PC-3 (cell line): ENCODE data around the gene USP2. TPM values are rescaled to one million over a fixed set of nuclear protein-coding genes. Genes with fewer than 3 reads are reported as not detected.

Experiments used
- ATAC-seq: fragments of 200-7000 bp; cut with Tn5 transposase; 2 replicates; pipeline ENCODE4 v1.9.1; 2020; ENCODE audit warnings: mild to moderate bottlenecking, moderate library complexity
- BruUV-seq: library from RNA; stranded (reverse); fragments of 400-500 nt; replicated peaks from 2 replicates; lab custom pipeline; 2021; lab: Mats Ljungman, UMichigan
- CTCF ChIA-PET: fragments of 300-600 bp; sonication (Branson Sonifier 250); formaldehyde crosslinking; loops from one replicate; lab custom pipeline; 2022; ENCODE audit warnings: antibody characterized with exemption; lab: Charles Lee
- POLR2A ChIA-PET: fragments of 300-600 bp; sonication (Branson Sonifier 250); formaldehyde crosslinking; loops from one replicate; lab custom pipeline; 2022; ENCODE audit warnings: antibody characterized with exemption; ENCODE audit not compliant: unreplicated experiment; lab: Charles Lee
- DNase-seq: peaks from one replicate; pipeline ENCODE4 v3.0.0-alpha.2; 2015
- H2AFZ ChIP-seq: fragments of 300-600 bp; sonication (generic); 2 replicates; pipeline ENCODE4 v1.6.0; 2016; ENCODE audit warnings: antibody characterized with exemption, low read length
- H3F3A ChIP-seq: fragments of 300-600 bp; sonication (generic); one replicate; pipeline ENCODE4 v1.6.0; 2017; ENCODE audit warnings: antibody characterized with exemption, low read length, control low read depth, mild to moderate bottlenecking; ENCODE audit not compliant: unreplicated experiment
- H3K27ac ChIP-seq: fragments of 300-600 bp; sonication (generic); 2 replicates; pipeline ENCODE4 v1.5.1; 2016; ENCODE audit warnings: mild to moderate bottlenecking, low read length
- H3K27me3 ChIP-seq: fragments of 300-600 bp; sonication (generic); 2 replicates; pipeline ENCODE4 v1.6.1; 2016; ENCODE audit warnings: low read length, mixed read lengths
- H3K36me3 ChIP-seq: fragments of 300-600 bp; sonication (generic); 2 replicates; pipeline ENCODE4 v1.6.1; 2016; ENCODE audit warnings: low read depth, mixed run types, low read length, mixed read lengths
- H3K4me1 ChIP-seq: fragments of 300-600 bp; sonication (generic); 2 replicates; pipeline ENCODE4 v1.5.1; 2016; ENCODE audit warnings: low read length; ENCODE audit not compliant: insufficient read depth
- H3K4me2 ChIP-seq: fragments of 300-600 bp; sonication (generic); 2 replicates; pipeline ENCODE4 v1.6.0; 2016; ENCODE audit warnings: low read length
- H3K4me3 ChIP-seq: fragments of 300-600 bp; sonication (generic); 2 replicates; pipeline ENCODE4 v1.5.1; 2016; ENCODE audit warnings: mild to moderate bottlenecking, low read length, mixed read lengths
- H3K79me2 ChIP-seq: fragments of 300-600 bp; sonication (generic); 2 replicates; pipeline ENCODE4 v1.6.1; 2017; ENCODE audit warnings: low read length, mixed read lengths
- H3K9ac ChIP-seq: fragments of 300-600 bp; sonication (generic); 2 replicates; pipeline ENCODE4 v1.6.0; 2016; ENCODE audit warnings: mild to moderate bottlenecking, low read length
- H3K9me2 ChIP-seq: fragments of 300-600 bp; sonication (generic); replicated peaks from 2 replicates; pipeline ENCODE4 v1.6.1; 2016; ENCODE audit warnings: mixed run types, low read length, mixed read lengths
- H3K9me3 ChIP-seq: fragments of 300-600 bp; sonication (generic); 2 replicates; pipeline ENCODE4 v1.6.1; 2016; ENCODE audit warnings: low read length, mixed read lengths
- H4K20me1 ChIP-seq: fragments of 300-600 bp; sonication (generic); 2 replicates; pipeline ENCODE4 v1.6.1; 2016; ENCODE audit warnings: low read length, mixed read lengths
- CTCF ChIP-seq: fragments of 300-600 bp; sonication (generic); conservative IDR thresholded peaks from 2 replicates; pipeline ENCODE4 v1.5.1; 2017; ENCODE audit warnings: antibody characterized with exemption, low read depth, mild to moderate bottlenecking, low read length
- EZH2 ChIP-seq: fragments of 300-600 bp; sonication (generic); IDR thresholded peaks from one replicate; pipeline ENCODE4 v1.6.1; 2017; ENCODE audit warnings: antibody characterized with exemption, mild to moderate bottlenecking, low read length; ENCODE audit not compliant: unreplicated experiment
- EZH2phosphoT487 ChIP-seq: fragments of 300-600 bp; sonication (generic); IDR thresholded peaks from 2 replicates; pipeline ENCODE4 v1.6.1; 2018; ENCODE audit warnings: mild to moderate bottlenecking, antibody characterized with exemption, low read length, borderline replicate concordance
- intact Hi-C: fragments of 100-400 bp; cut with micrococcal nuclease; formaldehyde crosslinking; loops from 2 replicates; pipeline ENCODE4 v1.9.0; 2023
- total RNA-seq: library from RNA; depleted of rRNA; stranded (reverse); fragments of >200 nt; gene quantifications from 2 replicates; pipeline ENCODE4 v1.2.3, GENCODE V29; 2014

The USP2 gene
- total RNA-seq, 1 experiment from 2014 or later = 1.8 TPM

- no peaks in the 10 kb centered on the region for H3F3A ChIP-seq
- no peaks in the 10 kb centered on the region for H3K9me3 ChIP-seq
- TF ChIP-seq EZH2phosphoT487 (no peak), CTCF (no peak), EZH2 (no peak)
- DNase-seq (no peak), ATAC-seq (no peak)
- no peak overlapping the region for H2AFZ ChIP-seq
- H3K27me3 ChIP-seq = no peaks in the 10 kb centered on the region
- POLR2A ChIA-PET = no interaction called here
- H3K79me2 ChIP-seq = no peaks in the 10 kb centered on the region
- H3K4me3 ChIP-seq = no peak overlapping the region
- no TSS peak for BruUV-seq
- no peak overlapping the region for H3K27ac ChIP-seq
- peaks cover 47% of the 10 kb centered on the region; the same call in 1 of the 2 replicates for H3K36me3 ChIP-seq
- H3K9ac ChIP-seq = no peak overlapping the region
- no peaks in the 10 kb centered on the region for H3K4me1 ChIP-seq
- no peaks in the 10 kb centered on the region for H3K9me2 ChIP-seq
- intact Hi-C loops = no loop called here
- H4K20me1 ChIP-seq = no peaks in the 10 kb centered on the region
- H3K4me2 ChIP-seq = no peak overlapping the region
- CTCF ChIA-PET = interaction anchor here (0.5 to 0.7 kb wide), 5 partner anchors 10 to 313 kb away, joined by 3 to 12 read pairs (median 5); no protein-coding TSS in a partner anchor
Measured at GRCh38 chr11:119307974-119308373, 73.5 kb downstream of the USP2 start.

DNA sequence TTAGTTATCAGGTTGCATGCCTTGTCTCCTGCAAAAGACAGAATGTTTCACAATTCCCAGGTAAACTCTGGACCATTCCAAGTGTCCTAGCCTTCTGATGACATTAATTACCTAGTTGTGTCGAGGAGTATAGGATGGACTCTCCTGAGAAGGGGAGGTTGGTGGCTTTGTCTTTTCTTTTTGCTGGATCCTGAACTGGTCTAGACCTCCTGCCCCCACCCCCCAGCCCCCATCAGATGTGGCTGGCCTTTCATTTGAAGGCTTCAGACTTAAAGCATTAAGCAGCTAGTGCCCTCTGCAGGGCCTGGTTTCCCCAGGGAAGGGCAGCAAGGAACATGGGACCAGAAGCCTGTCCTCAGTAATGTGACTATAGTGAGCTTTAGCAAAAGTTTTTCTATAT lies 74.3 kb downstream of the USP2 start:
- intact Hi-C loops = no loop called here
- Histone ChIP-seq H4K20me1 (no peaks in the 10 kb centered on the region), H3K27me3 (no peaks in the 10 kb centered on the region), H3K36me3 (peaks cover 47% of the 10 kb centered on the region; the same call in 1 of the 2 replicates), H3K9ac (no peak overlapping the region), H3K4me3 (no peak overlapping the region), H3K4me1 (no peaks in the 10 kb centered on the region), H3K4me2 (no peak overlapping the region), H3K79me2 (no peaks in the 10 kb centered on the region), H3K9me2 (no peaks in the 10 kb centered on the region), H3K27ac (no peak overlapping the region), H3K9me3 (no peaks in the 10 kb centered on the region), H3F3A (no peaks in the 10 kb centered on the region), H2AFZ (no peak overlapping the region)
- ChIA-PET CTCF (interaction anchor here (0.5 to 0.7 kb wide), 5 partner anchors 11 to 314 kb away, joined by 3 to 12 read pairs (median 5); no protein-coding TSS in a partner anchor), POLR2A (interaction anchor here (0.6 kb wide), 1 partner anchor 222 kb away, joined by 3 read pairs; no protein-coding TSS in a partner anchor)
- ATAC-seq (peak; percentile 49), DNase-seq (no peak)
- no peak for TF ChIP-seq EZH2phosphoT487
- TF ChIP-seq CTCF = peak; percentile 46; the same call in 1 of the 2 replicates
- no TSS peak for BruUV-seq

- intact Hi-C loops = no loop called here
- Histone ChIP-seq H3K4me1 (no peaks in the 10 kb centered on the region), H3K79me2 (no peaks in the 10 kb centered on the region), H3K4me3 (no peak overlapping the region), H4K20me1 (no peaks in the 10 kb centered on the region), H3F3A (no peaks in the 10 kb centered on the region), H3K27ac (no peak overlapping the region), H3K4me2 (no peak overlapping the region), H3K9me3 (no peaks in the 10 kb centered on the region), H3K36me3 (peaks cover 52% of the 10 kb centered on the region; the same call in 1 of the 2 replicates), H3K27me3 (no peaks in the 10 kb centered on the region), H3K9me2 (no peaks in the 10 kb centered on the region), H3K9ac (no peak overlapping the region), H2AFZ (no peak overlapping the region)
- ChIA-PET CTCF (interaction anchor here (0.7 kb wide), 1 partner anchor 22 kb away, joined by 5 read pairs; no protein-coding TSS in a partner anchor), POLR2A (interaction anchor here (0.6 kb wide), 1 partner anchor 27 kb away, joined by 7 read pairs; no protein-coding TSS in a partner anchor)
- BruUV-seq = no TSS peak
- ATAC-seq = 0 out of 2 replicates have a peak, but pooled peaks have one; percentile 12
- no peak for DNase-seq
- TF ChIP-seq EZH2 (no peak), CTCF (no peak), EZH2phosphoT487 (no peak)
Measured at GRCh38 chr11:119306373-119306890, 75.1 kb downstream of the USP2 start.
